C4-2B (cell line): ENCODE measurements around the gene ERICH6.

Experiments
- ZFX ChIP-seq: fragments of 450-650 bp; IDR thresholded peaks from 2 replicates; pipeline ENCODE4 v1.6.1; 2017
- TF ChIP-seq, protein P1 (sequence below): fragments of 450-650 bp; conservative IDR thresholded peaks from 2 replicates; pipeline ENCODE4 v1.5.1; 2017; ENCODE audit warnings: mild to moderate bottlenecking

DNA sequence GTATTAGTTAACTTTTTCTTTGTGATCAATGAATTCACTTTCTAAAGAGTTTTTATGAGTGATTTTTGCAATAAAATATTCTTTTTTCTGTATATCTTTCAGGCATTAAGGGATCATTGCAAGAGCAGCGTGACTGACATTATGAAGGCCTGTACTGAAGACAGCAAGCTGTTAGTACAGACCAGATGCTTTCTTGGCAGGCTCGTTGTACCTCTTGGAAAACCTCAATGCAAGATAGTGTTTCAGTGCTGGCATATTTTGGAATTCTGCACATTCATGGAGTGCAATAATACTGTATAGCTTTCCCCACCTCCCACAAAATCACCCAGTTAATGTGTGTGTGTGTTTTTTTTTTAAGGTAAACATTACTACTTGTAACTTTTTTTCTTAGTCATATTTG is 76.2 kb downstream of the ERICH6 start:
- TF ChIP-seq, protein P1, sequence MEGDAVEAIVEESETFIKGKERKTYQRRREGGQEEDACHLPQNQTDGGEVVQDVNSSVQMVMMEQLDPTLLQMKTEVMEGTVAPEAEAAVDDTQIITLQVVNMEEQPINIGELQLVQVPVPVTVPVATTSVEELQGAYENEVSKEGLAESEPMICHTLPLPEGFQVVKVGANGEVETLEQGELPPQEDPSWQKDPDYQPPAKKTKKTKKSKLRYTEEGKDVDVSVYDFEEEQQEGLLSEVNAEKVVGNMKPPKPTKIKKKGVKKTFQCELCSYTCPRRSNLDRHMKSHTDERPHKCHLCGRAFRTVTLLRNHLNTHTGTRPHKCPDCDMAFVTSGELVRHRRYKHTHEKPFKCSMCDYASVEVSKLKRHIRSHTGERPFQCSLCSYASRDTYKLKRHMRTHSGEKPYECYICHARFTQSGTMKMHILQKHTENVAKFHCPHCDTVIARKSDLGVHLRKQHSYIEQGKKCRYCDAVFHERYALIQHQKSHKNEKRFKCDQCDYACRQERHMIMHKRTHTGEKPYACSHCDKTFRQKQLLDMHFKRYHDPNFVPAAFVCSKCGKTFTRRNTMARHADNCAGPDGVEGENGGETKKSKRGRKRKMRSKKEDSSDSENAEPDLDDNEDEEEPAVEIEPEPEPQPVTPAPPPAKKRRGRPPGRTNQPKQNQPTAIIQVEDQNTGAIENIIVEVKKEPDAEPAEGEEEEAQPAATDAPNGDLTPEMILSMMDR = no peak
- no peak for TF ChIP-seq ZFX
